ENCODE measurements around the gene SYT1.
"Not testable (repeated sequence)": the region's sequence is repeated elsewhere in the genome, so short reads cannot be mapped to it uniquely, and the experiment has no call there.

Gene SYT1

GRCh38 chr12:79421236-79421740 lies 556.7 kb downstream of the SYT1 start:
- no peak for DNase-seq (ENCODE audit: extremely low read depth, low read depth)
- TF ChIP-seq, protein P1, sequence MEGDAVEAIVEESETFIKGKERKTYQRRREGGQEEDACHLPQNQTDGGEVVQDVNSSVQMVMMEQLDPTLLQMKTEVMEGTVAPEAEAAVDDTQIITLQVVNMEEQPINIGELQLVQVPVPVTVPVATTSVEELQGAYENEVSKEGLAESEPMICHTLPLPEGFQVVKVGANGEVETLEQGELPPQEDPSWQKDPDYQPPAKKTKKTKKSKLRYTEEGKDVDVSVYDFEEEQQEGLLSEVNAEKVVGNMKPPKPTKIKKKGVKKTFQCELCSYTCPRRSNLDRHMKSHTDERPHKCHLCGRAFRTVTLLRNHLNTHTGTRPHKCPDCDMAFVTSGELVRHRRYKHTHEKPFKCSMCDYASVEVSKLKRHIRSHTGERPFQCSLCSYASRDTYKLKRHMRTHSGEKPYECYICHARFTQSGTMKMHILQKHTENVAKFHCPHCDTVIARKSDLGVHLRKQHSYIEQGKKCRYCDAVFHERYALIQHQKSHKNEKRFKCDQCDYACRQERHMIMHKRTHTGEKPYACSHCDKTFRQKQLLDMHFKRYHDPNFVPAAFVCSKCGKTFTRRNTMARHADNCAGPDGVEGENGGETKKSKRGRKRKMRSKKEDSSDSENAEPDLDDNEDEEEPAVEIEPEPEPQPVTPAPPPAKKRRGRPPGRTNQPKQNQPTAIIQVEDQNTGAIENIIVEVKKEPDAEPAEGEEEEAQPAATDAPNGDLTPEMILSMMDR (IDR thresholded peaks at IDR 0.05; ENCODE audit: low read depth, low read length): no peak

GRCh38 chr12:79422060-79422812 lies 557.7 kb downstream of the SYT1 start:
- DNase-seq (ENCODE audit: extremely low read depth, low read depth): no peak
- TF ChIP-seq, protein P1 (IDR thresholded peaks at IDR 0.05; ENCODE audit: low read depth, low read length): no peak

DNA sequence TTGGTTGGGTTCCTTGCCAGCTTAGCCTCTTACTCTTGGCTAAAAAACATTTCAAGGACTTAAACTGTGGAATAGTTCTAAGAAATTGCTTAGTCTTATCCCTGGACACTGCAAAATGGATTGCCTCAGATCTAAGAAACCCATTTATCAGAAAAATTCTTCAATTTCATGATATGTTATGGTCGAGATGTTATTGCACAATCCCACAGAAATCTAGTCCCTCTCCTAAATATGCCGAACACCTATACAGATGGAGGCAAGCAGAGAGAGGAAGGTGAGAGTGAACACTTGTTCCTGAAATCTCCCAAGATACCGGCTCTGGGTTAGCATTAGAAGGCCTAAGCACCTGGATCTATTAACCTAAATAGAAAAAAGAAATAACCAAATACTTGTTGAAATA lies 559.0 kb downstream of the SYT1 start:
- no peak for DNase-seq (ENCODE audit: extremely low read depth, low read depth)
- TF ChIP-seq, protein P1 (IDR thresholded peaks at IDR 0.05; ENCODE audit: low read depth, low read length): no peak

- peak; percentile 94 for DNase-seq (ENCODE audit: extremely low read depth, low read depth)
- TF ChIP-seq, protein P1 (IDR thresholded peaks at IDR 0.05; ENCODE audit: low read depth, low read length): no peak
Observed at GRCh38 chr12:79424109-79424721, 559.6 kb downstream of the SYT1 start.

- TF ChIP-seq, protein P1 (IDR thresholded peaks at IDR 0.05; ENCODE audit: low read depth, low read length): no peak
- no peak for DNase-seq (ENCODE audit: extremely low read depth, low read depth)
Observed at GRCh38 chr12:79426121-79426520, 561.5 kb downstream of the SYT1 start.

DNA sequence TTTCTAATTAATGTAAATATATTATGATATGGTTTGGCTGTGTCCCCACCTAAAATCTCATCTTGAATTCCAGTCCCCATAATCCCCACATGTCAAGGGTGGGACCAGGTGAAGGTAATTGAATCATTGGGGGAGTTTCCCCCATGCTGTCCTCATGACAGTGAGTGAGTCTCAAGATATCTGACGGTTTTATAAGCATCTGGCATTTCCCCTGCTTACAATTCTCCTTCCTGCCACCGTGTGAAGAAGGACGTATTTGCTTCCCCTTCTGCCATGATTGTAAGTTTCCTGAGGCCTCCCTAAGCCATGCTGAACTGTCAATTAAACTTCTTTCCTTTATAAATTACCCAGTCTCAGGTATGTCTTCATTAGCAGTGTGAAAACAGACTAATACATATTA lies 562.2 kb downstream of the SYT1 start:
- DNase-seq (ENCODE audit: extremely low read depth, low read depth): not testable (repeated sequence)

DNA sequence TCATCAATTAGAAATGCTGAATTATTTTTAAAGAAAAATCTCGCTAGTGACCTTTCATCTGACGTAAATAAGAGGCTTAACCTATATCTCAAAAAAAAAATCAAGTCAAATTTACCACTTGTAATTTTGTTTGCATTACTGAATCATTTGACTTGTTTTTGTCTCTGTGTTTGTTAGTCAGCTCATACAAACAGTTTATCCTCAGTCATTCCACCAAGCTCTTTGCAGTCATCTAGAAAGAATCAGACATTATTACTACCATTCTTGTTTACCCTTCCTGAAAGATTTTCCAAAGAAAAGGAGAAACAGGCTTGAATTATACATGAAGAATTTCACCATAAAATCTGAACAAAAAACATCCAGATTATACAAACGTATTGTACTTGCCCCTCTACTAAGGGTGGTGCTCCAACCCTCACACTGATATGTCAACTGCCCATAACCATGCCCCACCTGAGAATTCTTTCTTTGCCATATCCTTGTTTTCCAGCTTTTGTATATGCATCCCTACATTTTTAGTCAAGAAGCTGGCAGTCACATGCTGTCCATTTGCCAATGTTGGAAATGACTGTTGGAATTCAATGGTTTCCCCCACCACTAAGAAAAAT lies 569.0 kb downstream of the SYT1 start:
- DNase-seq (ENCODE audit: extremely low read depth, low read depth): no peak
- TF ChIP-seq, protein P1 (IDR thresholded peaks at IDR 0.05; ENCODE audit: low read depth, low read length): no peak

Measured in AG09319 (cell line).